NCI-H1436 (cell line): ENCODE data around the gene FBXL13.
A peak's percentile ranks its signal among the peaks of the same experiment; 100 is the strongest.
"Not testable (repeated sequence)": the region's sequence is repeated elsewhere in the genome, so short reads cannot be mapped to it uniquely, and the experiment has no call there.

ENCODE experiments used
- DNase-seq: peaks from one replicate; lab custom pipeline; 2025; lab: John Stamatoyannopoulos, UW

The FBXL13 gene

GRCh38 chr7:103079836-103080235 is 5.2 kb upstream of the FBXL13 start:
- DNase-seq: no peak

GRCh38 chr7:103078226-103078625 is 3.6 kb upstream of the FBXL13 start:
- DNase-seq: not testable (repeated sequence)

- no peak for DNase-seq
Observed at GRCh38 chr7:103077318-103077717, 2.7 kb upstream of the FBXL13 start.

GRCh38 chr7:103076764-103077163 is 2.2 kb upstream of the FBXL13 start:
- no peak for DNase-seq

GRCh38 chr7:103075337-103075918 is 832 bp upstream of the FBXL13 start:
- DNase-seq: peak; percentile 41

- DNase-seq: no peak
Observed at GRCh38 chr7:103073989-103074518, 542 bp downstream of the FBXL13 start.

- DNase-seq: no peak
Observed at GRCh38 chr7:103071000-103071399, 3.6 kb downstream of the FBXL13 start.

- no peak for DNase-seq
Observed at GRCh38 chr7:103068414-103069403, 5.9 kb downstream of the FBXL13 start.

- no peak for DNase-seq
Observed at GRCh38 chr7:103065667-103066066, 8.9 kb downstream of the FBXL13 start.

- no peak for DNase-seq
Observed at GRCh38 chr7:103063895-103064294, 10.7 kb downstream of the FBXL13 start.

GRCh38 chr7:103059471-103059870 is 15.1 kb downstream of the FBXL13 start:
- DNase-seq: no peak

GRCh38 chr7:103058122-103058521 is 16.5 kb downstream of the FBXL13 start:
- DNase-seq: no peak

- not testable (repeated sequence) for DNase-seq
Observed at GRCh38 chr7:103056006-103056405, 18.6 kb downstream of the FBXL13 start.

- no peak for DNase-seq
Observed at GRCh38 chr7:103051519-103051918, 23.1 kb downstream of the FBXL13 start.

- no peak for DNase-seq
Observed at GRCh38 chr7:103048833-103049232, 25.8 kb downstream of the FBXL13 start.

- DNase-seq: not testable (repeated sequence)
Observed at GRCh38 chr7:103041815-103042214, 32.8 kb downstream of the FBXL13 start.

GRCh38 chr7:103037823-103038739 is 36.5 kb downstream of the FBXL13 start:
- DNase-seq: peak; percentile 49

- no peak for DNase-seq
Observed at GRCh38 chr7:103037476-103037822, 37.1 kb downstream of the FBXL13 start.

GRCh38 chr7:103034318-103034717 is 40.3 kb downstream of the FBXL13 start:
- not testable (repeated sequence) for DNase-seq

GRCh38 chr7:103031781-103032180 is 42.8 kb downstream of the FBXL13 start:
- no peak for DNase-seq

- no peak for DNase-seq
Observed at GRCh38 chr7:103031024-103031423, 43.6 kb downstream of the FBXL13 start.

GRCh38 chr7:103025341-103025740 is 49.3 kb downstream of the FBXL13 start:
- DNase-seq: no peak
